Activated naive CD8-positive, alpha-beta T cell treated with anti-CD3 and anti-CD28 coated beads, Interleukin-2, amount 50 U/mL, for 24 hours (primary cell): ENCODE data around the gene PIAS3.
A peak's percentile ranks its signal among the peaks of the same experiment; 100 is the strongest.

Experiments used
- ATAC-seq: fragments of 150-1000 bp; cut with Tn5 transposase; one replicate; pipeline ENCODE4 v1.10.0; 2021
- DNase-seq: peaks from one replicate; pipeline ENCODE4 v3.0.0; 2021
- H3K27ac Mint-ChIP-seq: one replicate; pipeline ENCODE4 v1.8.0; 2021; ENCODE audit warnings: mild to moderate bottlenecking, mixed read lengths
- H3K27me3 Mint-ChIP-seq: one replicate; pipeline ENCODE4 v1.8.0; 2021; ENCODE audit warnings: mixed read lengths
- H3K36me3 Mint-ChIP-seq: one replicate; pipeline ENCODE4 v1.8.0; 2021; ENCODE audit warnings: low read depth, mixed read lengths
- H3K4me1 Mint-ChIP-seq: one replicate; pipeline ENCODE4 v1.8.0; 2021; ENCODE audit warnings: mixed read lengths
- H3K4me3 Mint-ChIP-seq: one replicate; pipeline ENCODE4 v1.8.0; 2021; ENCODE audit warnings: mild to moderate bottlenecking, moderate library complexity, mixed read lengths
- H3K9me3 Mint-ChIP-seq: one replicate; pipeline ENCODE4 v1.8.0; 2021; ENCODE audit warnings: mixed read lengths

Gene PIAS3

GRCh38 chr1:145886816-145887215, 27.9 kb upstream of the PIAS3 start:
- peaks cover 16% of the 10 kb centered on the region for H3K4me1 Mint-ChIP-seq
- H3K27me3 Mint-ChIP-seq = peaks cover 24% of the 10 kb centered on the region
- no peak for DNase-seq
- no peak overlapping the region for H3K27ac Mint-ChIP-seq
- H3K4me3 Mint-ChIP-seq = peak overlapping the region; percentile 15
- H3K9me3 Mint-ChIP-seq = no peaks in the 10 kb centered on the region
- no peak for ATAC-seq
- H3K36me3 Mint-ChIP-seq = no peaks in the 10 kb centered on the region

- H3K4me1 Mint-ChIP-seq = peaks cover 16% of the 10 kb centered on the region
- no peaks in the 10 kb centered on the region for H3K9me3 Mint-ChIP-seq
- no peak overlapping the region for H3K27ac Mint-ChIP-seq
- H3K4me3 Mint-ChIP-seq = peak overlapping the region; percentile 77
- H3K36me3 Mint-ChIP-seq = no peaks in the 10 kb centered on the region
- ATAC-seq = no peak
- no peak for DNase-seq
- H3K27me3 Mint-ChIP-seq = peaks cover 24% of the 10 kb centered on the region
These were observed 27.5 kb upstream of the PIAS3 start for GRCh38 chr1:145886390-145886789.

DNA sequence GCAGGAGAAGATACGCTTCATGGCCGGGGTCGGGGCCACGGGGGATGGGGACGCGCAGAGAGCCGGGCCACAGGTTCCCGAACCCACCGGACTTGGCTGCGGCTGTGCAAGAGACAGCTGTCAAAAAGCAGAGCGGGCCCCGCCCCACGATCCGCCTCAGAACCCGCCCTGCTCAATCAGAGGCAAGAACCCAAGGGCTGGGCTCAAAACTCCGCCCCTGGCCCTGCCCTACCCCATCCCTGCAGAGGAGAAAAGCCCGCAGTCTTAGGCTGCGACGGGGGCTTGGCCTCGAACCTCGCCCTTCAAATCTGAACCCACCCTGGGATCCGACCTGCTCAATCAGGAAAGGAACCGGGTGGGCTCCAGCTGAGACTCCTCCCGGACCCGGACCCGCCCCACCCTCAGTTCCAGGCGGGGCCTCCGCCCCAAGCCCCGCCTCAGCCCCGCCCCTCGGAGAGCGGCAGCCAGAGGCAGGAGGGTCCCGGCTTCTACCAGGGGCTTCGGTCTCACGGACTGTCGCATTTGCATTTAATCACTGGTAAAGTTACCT, 26.9 kb upstream of the PIAS3 start, which contains the start of gene ANKRD35:
Gene ANKRD35 (minus strand): TSS at position 129 of the 550 bp plus-strand sequence. CDS start 108 bp downstream, at position 21.
- ATAC-seq = peak; percentile 100
- peaks cover 16% of the 10 kb centered on the region for H3K4me1 Mint-ChIP-seq
- H3K4me3 Mint-ChIP-seq = peak within 1 kb of the TSS; percentile 77
- H3K36me3 Mint-ChIP-seq = no peaks in the 10 kb centered on the region
- DNase-seq = peak; percentile 87
- no peak within 1 kb of the TSS for H3K27ac Mint-ChIP-seq
- no peaks in the 10 kb centered on the region for H3K9me3 Mint-ChIP-seq
- peaks cover 24% of the 10 kb centered on the region for H3K27me3 Mint-ChIP-seq

GRCh38 chr1:145884675-145885074, 25.8 kb upstream of the PIAS3 start:
- peaks cover 16% of the 10 kb centered on the region for H3K4me1 Mint-ChIP-seq
- H3K27me3 Mint-ChIP-seq = peaks cover 24% of the 10 kb centered on the region
- peak overlapping the region; percentile 77 for H3K4me3 Mint-ChIP-seq
- no peak for DNase-seq
- ATAC-seq = no peak
- H3K36me3 Mint-ChIP-seq = no peaks in the 10 kb centered on the region
- H3K27ac Mint-ChIP-seq = no peak overlapping the region
- no peaks in the 10 kb centered on the region for H3K9me3 Mint-ChIP-seq

DNA sequence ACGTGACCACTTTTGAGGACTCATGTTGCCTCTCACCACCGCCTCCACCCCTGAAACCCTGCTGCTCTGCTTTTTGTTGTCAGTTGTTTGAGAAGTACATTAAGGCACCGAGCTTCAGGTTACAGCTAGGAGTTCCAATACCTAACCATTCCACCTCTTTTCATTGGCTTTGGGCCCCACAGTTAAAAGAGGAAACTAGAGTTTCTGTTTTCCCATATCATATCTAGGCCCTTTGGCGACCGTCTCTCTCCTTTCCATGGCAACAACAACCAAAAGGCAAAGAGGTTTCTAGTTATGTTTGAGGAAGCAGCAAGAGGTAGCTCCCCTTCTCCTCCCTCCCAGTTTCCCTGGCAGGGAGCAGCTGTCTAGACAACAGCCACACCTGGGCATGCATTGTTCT, 20.9 kb upstream of the PIAS3 start:
- Mint-ChIP-seq H3K4me1 (peaks cover 4% of the 10 kb centered on the region), H3K9me3 (no peaks in the 10 kb centered on the region), H3K27me3 (peaks cover 21% of the 10 kb centered on the region), H3K36me3 (no peaks in the 10 kb centered on the region), H3K27ac (no peak overlapping the region), H3K4me3 (no peak overlapping the region)
- no peak for DNase-seq
- no peak for ATAC-seq

DNA sequence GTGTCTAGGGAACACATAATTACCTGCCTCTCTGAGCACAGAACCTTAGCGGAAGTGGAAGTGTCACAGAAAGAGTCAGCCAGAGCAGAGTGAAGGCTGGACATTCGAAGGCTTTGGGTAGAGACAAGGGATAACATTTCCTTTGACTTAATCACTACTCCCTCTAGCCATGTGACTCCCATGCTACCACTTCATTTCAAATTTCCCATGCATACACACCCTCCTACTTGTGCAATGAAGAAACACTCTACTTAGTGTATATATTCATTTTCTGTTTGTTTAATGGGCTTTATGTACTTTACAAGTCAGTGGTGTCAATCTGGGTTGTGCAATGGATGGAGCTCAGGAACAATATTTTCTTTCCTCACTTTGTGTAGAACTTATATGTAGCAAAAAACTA, 19.8 kb upstream of the PIAS3 start:
- ATAC-seq (no peak), DNase-seq (no peak)
- Mint-ChIP-seq H3K4me3 (no peak overlapping the region), H3K9me3 (no peaks in the 10 kb centered on the region), H3K27me3 (peaks cover 17% of the 10 kb centered on the region), H3K4me1 (peaks cover 3% of the 10 kb centered on the region), H3K27ac (no peak overlapping the region), H3K36me3 (no peaks in the 10 kb centered on the region)

- H3K9me3 Mint-ChIP-seq = no peaks in the 10 kb centered on the region
- H3K4me1 Mint-ChIP-seq = peaks cover 3% of the 10 kb centered on the region
- DNase-seq (no peak), ATAC-seq (no peak)
- no peaks in the 10 kb centered on the region for H3K36me3 Mint-ChIP-seq
- no peak overlapping the region for H3K27ac Mint-ChIP-seq
- H3K4me3 Mint-ChIP-seq = no peak overlapping the region
- H3K27me3 Mint-ChIP-seq = peaks cover 15% of the 10 kb centered on the region
These were observed 19.1 kb upstream of the PIAS3 start for GRCh38 chr1:145877923-145878486.

GRCh38 chr1:145874646-145875045, 15.8 kb upstream of the PIAS3 start:
- Mint-ChIP-seq H3K9me3 (no peaks in the 10 kb centered on the region), H3K27me3 (peaks cover 15% of the 10 kb centered on the region), H3K27ac (no peak overlapping the region), H3K4me1 (peaks cover 18% of the 10 kb centered on the region), H3K4me3 (no peak overlapping the region), H3K36me3 (no peaks in the 10 kb centered on the region)
- DNase-seq (no peak), ATAC-seq (no peak)

- DNase-seq (peak; percentile 38), ATAC-seq (peak; percentile 74)
- Mint-ChIP-seq H3K9me3 (no peaks in the 10 kb centered on the region), H3K27me3 (peaks cover 17% of the 10 kb centered on the region), H3K36me3 (no peaks in the 10 kb centered on the region), H3K4me1 (peaks cover 15% of the 10 kb centered on the region), H3K27ac (no peak overlapping the region), H3K4me3 (peak overlapping the region; percentile 76)
These were observed 13.4 kb upstream of the PIAS3 start for GRCh38 chr1:145871994-145872924.

GRCh38 chr1:145868232-145868631, 9.4 kb upstream of the PIAS3 start:
- DNase-seq = no peak
- ATAC-seq = no peak
- H3K27ac Mint-ChIP-seq = no peak overlapping the region
- no peaks in the 10 kb centered on the region for H3K36me3 Mint-ChIP-seq
- no peak overlapping the region for H3K4me3 Mint-ChIP-seq
- peaks cover 12% of the 10 kb centered on the region for H3K27me3 Mint-ChIP-seq
- no peaks in the 10 kb centered on the region for H3K9me3 Mint-ChIP-seq
- peaks cover 15% of the 10 kb centered on the region for H3K4me1 Mint-ChIP-seq

- Mint-ChIP-seq H3K27me3 (peaks cover 8% of the 10 kb centered on the region), H3K4me3 (no peak overlapping the region), H3K36me3 (no peaks in the 10 kb centered on the region), H3K27ac (no peak overlapping the region), H3K9me3 (no peaks in the 10 kb centered on the region), H3K4me1 (peaks cover 5% of the 10 kb centered on the region)
- DNase-seq (no peak), ATAC-seq (no peak)
These were observed 4.6 kb upstream of the PIAS3 start for GRCh38 chr1:145863282-145864018.

DNA sequence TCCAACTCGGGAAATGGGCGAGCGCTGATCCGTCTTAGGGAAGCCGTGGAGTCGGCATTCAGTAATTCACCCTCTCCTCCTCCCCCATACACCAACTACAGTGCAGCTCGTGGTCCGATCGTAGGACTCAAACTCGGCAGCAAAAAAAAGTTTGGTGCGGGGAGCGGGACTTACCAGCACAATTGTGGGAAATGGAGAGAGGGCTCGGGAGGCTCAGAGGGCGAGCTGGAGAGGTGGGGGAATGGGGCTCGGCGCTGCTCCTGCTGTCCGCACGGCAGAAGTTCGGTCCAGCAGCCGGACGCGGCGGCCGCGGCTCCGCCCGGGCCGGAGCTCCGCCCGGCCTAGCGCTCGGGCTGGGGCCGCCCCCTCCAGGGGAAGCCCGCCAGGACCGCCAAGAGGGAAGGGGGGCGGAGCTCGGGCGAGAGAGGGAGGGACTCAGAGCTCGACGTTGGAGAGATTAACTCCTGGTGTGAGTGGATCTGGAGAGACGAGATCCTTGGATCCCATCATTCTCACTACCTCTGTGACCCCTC, 676 bp upstream of the PIAS3 start:
- Mint-ChIP-seq H3K9me3 (no peaks in the 10 kb centered on the region), H3K4me1 (peaks cover 10% of the 10 kb centered on the region), H3K27me3 (no peaks in the 10 kb centered on the region), H3K4me3 (peak overlapping the region; percentile 94), H3K27ac (peak overlapping the region; percentile 79), H3K36me3 (peaks cover 16% of the 10 kb centered on the region)
- DNase-seq (peak; percentile 84), ATAC-seq (peak; percentile 83)

DNA sequence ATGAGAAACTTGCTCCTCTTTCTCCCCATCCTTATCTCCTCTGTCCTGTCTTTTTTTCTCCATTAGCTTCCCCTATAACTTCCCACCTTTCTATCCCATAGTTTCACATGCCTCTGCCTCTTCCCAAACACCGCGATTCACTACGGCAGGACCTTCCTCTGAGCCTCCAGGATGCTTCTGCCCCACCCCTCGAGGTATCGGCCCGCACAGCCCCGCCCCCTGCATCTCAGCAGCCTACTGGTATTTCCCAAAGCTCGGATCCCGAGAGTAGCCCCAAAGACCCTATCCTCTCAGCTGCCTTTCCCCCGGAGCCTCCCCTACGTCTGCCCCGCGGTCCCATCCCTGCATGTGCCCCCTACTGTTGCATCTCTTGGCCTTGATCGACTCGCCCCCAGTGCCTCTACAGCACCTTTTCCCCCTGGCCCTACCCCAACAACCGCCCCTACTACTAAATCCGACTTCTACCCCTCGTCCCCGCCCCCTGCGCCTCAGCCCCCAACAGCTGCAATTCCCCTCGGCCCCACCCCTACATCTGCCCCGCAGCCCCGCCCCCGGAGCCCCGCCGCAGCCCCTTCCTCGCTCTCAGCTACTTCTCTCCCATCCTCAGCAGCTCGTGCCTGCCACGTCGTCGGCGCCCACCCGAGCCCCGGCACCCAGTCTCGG, 512 bp downstream of the PIAS3 start:
- ATAC-seq (peak; percentile 31), DNase-seq (peak; percentile 65)
- Mint-ChIP-seq H3K36me3 (peaks cover 16% of the 10 kb centered on the region), H3K27me3 (no peaks in the 10 kb centered on the region), H3K9me3 (no peaks in the 10 kb centered on the region), H3K4me1 (peaks cover 10% of the 10 kb centered on the region), H3K4me3 (peak overlapping the region; percentile 94), H3K27ac (peak overlapping the region; percentile 62)

- Mint-ChIP-seq H3K4me3 (no peak overlapping the region), H3K27ac (no peak overlapping the region), H3K27me3 (no peaks in the 10 kb centered on the region), H3K9me3 (no peaks in the 10 kb centered on the region), H3K4me1 (peaks cover 10% of the 10 kb centered on the region), H3K36me3 (peaks cover 18% of the 10 kb centered on the region)
- DNase-seq = no peak
- no peak for ATAC-seq
These were observed 1.7 kb downstream of the PIAS3 start for GRCh38 chr1:145857170-145857569.
